OCI-M1 (cell line): ENCODE measurements around the gene SLC39A13.

ENCODE experiments used
- DNase-seq: peaks from one replicate; lab custom pipeline; 2025; lab: John Stamatoyannopoulos, UW

The SLC39A13 gene

GRCh38 chr11:47430524-47430923 is 22.1 kb downstream of the SLC39A13 start:
- no peak for DNase-seq

GRCh38 chr11:47431356-47432083 is 23.1 kb downstream of the SLC39A13 start:
- DNase-seq: no peak

- DNase-seq: no peak
Measured at GRCh38 chr11:47433157-47433556, 24.8 kb downstream of the SLC39A13 start.

GRCh38 chr11:47434011-47434786 is 25.8 kb downstream of the SLC39A13 start:
- DNase-seq: no peak

GRCh38 chr11:47435687-47436086 is 27.3 kb downstream of the SLC39A13 start:
- no peak for DNase-seq

- DNase-seq: no peak
Measured at GRCh38 chr11:47436726-47437125, 28.3 kb downstream of the SLC39A13 start.

GRCh38 chr11:47437218-47437745 is 28.9 kb downstream of the SLC39A13 start:
- DNase-seq: no peak

GRCh38 chr11:47437746-47438418 is 29.5 kb downstream of the SLC39A13 start:
- no peak for DNase-seq

GRCh38 chr11:47438721-47439120 is 30.3 kb downstream of the SLC39A13 start:
- DNase-seq: no peak

- DNase-seq: no peak
Measured at GRCh38 chr11:47440054-47440476, 31.7 kb downstream of the SLC39A13 start.

GRCh38 chr11:47441421-47441820 is 33.0 kb downstream of the SLC39A13 start:
- no peak for DNase-seq

- no peak for DNase-seq
Measured at GRCh38 chr11:47442514-47442913, 34.1 kb downstream of the SLC39A13 start.

GRCh38 chr11:47443028-47443700 is 34.8 kb downstream of the SLC39A13 start:
- no peak for DNase-seq

GRCh38 chr11:47443817-47444216 is 35.4 kb downstream of the SLC39A13 start:
- no peak for DNase-seq

GRCh38 chr11:47445840-47446239 is 37.5 kb downstream of the SLC39A13 start:
- DNase-seq: no peak

GRCh38 chr11:47446833-47447232 is 38.4 kb downstream of the SLC39A13 start:
- DNase-seq: no peak

GRCh38 chr11:47447906-47448305 is 39.5 kb downstream of the SLC39A13 start:
- no peak for DNase-seq

GRCh38 chr11:47448566-47449427 is 40.4 kb downstream of the SLC39A13 start, which contains the start of gene RAPSN:
Gene RAPSN (minus strand): TSS chr11:47449136. CDS start chr11:47448964, 172 bp downstream.
- DNase-seq: no peak

- DNase-seq: no peak
Measured at GRCh38 chr11:47449541-47449940, 41.2 kb downstream of the SLC39A13 start.

- DNase-seq: no peak
Measured at GRCh38 chr11:47451436-47451835, 43.0 kb downstream of the SLC39A13 start.

GRCh38 chr11:47451990-47452389 is 43.6 kb downstream of the SLC39A13 start:
- DNase-seq: no peak
